GM12878 (cell line): ENCODE data around the gene SHB. TPM values are rescaled to one million over a fixed set of nuclear protein-coding genes. Genes with fewer than 3 reads are reported as not detected.

ENCODE experiments used
- ATAC-seq: fragments of 200-7000 bp; cut with Tn5 transposase; 3 replicates; pipeline ENCODE4 v1.9.1; 2020; ENCODE audit warnings: mild to moderate bottlenecking, moderate library complexity
- BruUV-seq: library from RNA; stranded (reverse); fragments of 400-500 nt; replicated peaks from 2 replicates; lab custom pipeline; 2021; lab: Mats Ljungman, UMichigan
- CTCF ChIA-PET: fragments of 300-600 bp; sonication (Branson Sonifier 250); formaldehyde crosslinking; extraction: SDS; loops from one replicate; lab custom pipeline; 2021; ENCODE audit warnings: inconsistent platforms; lab: Yijun Ruan, JAX
- POLR2A ChIA-PET: fragments of 350-600 bp; formaldehyde crosslinking; extraction: SDS; loops from one replicate; lab custom pipeline; 2021; ENCODE audit warnings: inconsistent platforms; lab: Charles Lee
- RAD21 ChIA-PET: fragments of 300-600 bp; sonication (Branson Sonifier 250); formaldehyde crosslinking; loops from one replicate; lab custom pipeline; 2023; ENCODE audit warnings: antibody characterized with exemption; ENCODE audit not compliant: unreplicated experiment; lab: Charles Lee
- SMC1A ChIA-PET: fragments of 300-600 bp; sonication (Branson Sonifier 250); formaldehyde crosslinking; loops from one replicate; lab custom pipeline; 2023; ENCODE audit not compliant: unreplicated experiment, uncharacterized antibody; lab: Charles Lee
- DNase-seq: peaks from one replicate; pipeline ENCODE4 v3.0.0-alpha.2; 2011; ENCODE audit warnings: low read depth, low spot score
- FAIRE-seq: peaks from 3 replicates; lab custom pipeline; 2011; peaks lifted over from hg19 to GRCh38; lab: Jason Lieb, UNC
- H2AFZ ChIP-seq: 2 replicates; pipeline ENCODE4 v1.6.0; 2011; ENCODE audit warnings: low read depth, low read length, control low read depth; ENCODE audit not compliant: control insufficient read depth
- H3K27ac ChIP-seq: 2 replicates; pipeline ENCODE4 v1.5.1; 2011; ENCODE audit warnings: control low read depth; ENCODE audit not compliant: control insufficient read depth, insufficient read depth
- H3K27me3 ChIP-seq, 2 experiments: replicated peaks in 1 of 2; 2 replicates each; pipeline versions ENCODE4 v1.6.0 to v1.6.1; 2011; ENCODE audit warnings: low read length in 1 of 2; ENCODE audit not compliant: control insufficient read depth in 2 of 2, insufficient read depth in 2 of 2
- H3K36me3 ChIP-seq, 2 experiments: 2 replicates each; pipeline ENCODE4 v1.5.1; 2011; ENCODE audit warnings: low read length in 1 of 2; ENCODE audit not compliant: control insufficient read depth in 2 of 2, insufficient read depth in 2 of 2
- H3K4me1 ChIP-seq: 2 replicates; pipeline ENCODE4 v1.6.1; 2011; ENCODE audit warnings: mild to moderate bottlenecking, low read length, moderate library complexity, mixed read lengths; ENCODE audit not compliant: control insufficient read depth, insufficient read depth
- H3K4me2 ChIP-seq: 2 replicates; pipeline ENCODE4 v1.6.0; 2011; ENCODE audit warnings: control low read depth; ENCODE audit not compliant: control insufficient read depth, insufficient read depth
- H3K4me3 ChIP-seq: fragments of 200-600 bp; sonication (generic); 2 replicates; pipeline ENCODE4 v1.5.1; 2016
- H3K79me2 ChIP-seq: 2 replicates; pipeline ENCODE4 v1.6.0; 2011; ENCODE audit warnings: low read length; ENCODE audit not compliant: control insufficient read depth, insufficient read depth
- H3K9ac ChIP-seq: 2 replicates; pipeline ENCODE4 v1.8.0; 2011; ENCODE audit warnings: low read length, control low read depth, mixed read lengths; ENCODE audit not compliant: control insufficient read depth, insufficient read depth
- H3K9me3 ChIP-seq: replicated peaks from 3 replicates; pipeline ENCODE4 v1.5.1; 2011; ENCODE audit warnings: mild to moderate bottlenecking, low read length; ENCODE audit not compliant: control insufficient read depth, insufficient read depth
- H4K20me1 ChIP-seq: 2 replicates; pipeline ENCODE4 v1.6.0; 2011; ENCODE audit not compliant: control insufficient read depth, insufficient read depth
- ESRRA ChIP-seq: IDR thresholded peaks from 2 replicates; pipeline ENCODE4 v1.6.1; 2012; ENCODE audit warnings: mild to moderate bottlenecking, low read length, improper control_type of control experiment
- GATAD2B ChIP-seq: fragments of 450-650 bp; conservative IDR thresholded peaks from 2 replicates; pipeline ENCODE4 v1.6.1; 2017; ENCODE audit warnings: low read depth, mild to moderate bottlenecking, moderate library complexity
- KLF5 ChIP-seq: fragments of 450-650 bp; IDR thresholded peaks from 2 replicates; pipeline ENCODE4 v1.6.1; 2014; ENCODE audit warnings: mild to moderate bottlenecking; ENCODE audit not compliant: partially characterized antibody
- MYC ChIP-seq: IDR thresholded peaks from 2 replicates; pipeline ENCODE4 v1.6.1; 2011; ENCODE audit warnings: mild to moderate bottlenecking, low read length, moderate library complexity, inconsistent platforms; ENCODE audit not compliant: insufficient read depth, insufficient replicate concordance, insufficient read length, severe bottlenecking
- NFXL1 ChIP-seq: fragments of 450-650 bp; IDR thresholded peaks from 2 replicates; pipeline ENCODE4 v1.6.1; 2017; ENCODE audit warnings: antibody characterized with exemption, mild to moderate bottlenecking, borderline replicate concordance
- NR2C2 ChIP-seq: IDR thresholded peaks from 2 replicates; pipeline ENCODE4 v1.6.1; 2011; ENCODE audit warnings: borderline replicate concordance, low read depth; ENCODE audit not compliant: control insufficient read depth, insufficient read length
- POLR2AphosphoS5 ChIP-seq: IDR thresholded peaks from 2 replicates; pipeline ENCODE4 v1.6.1; 2011; ENCODE audit warnings: mild to moderate bottlenecking, low read length, inconsistent platforms
- WGBS: methylation state at CpG from one replicate; pipeline ENCODE4 v1.1.6; 2016; ENCODE audit warnings: low lambda C conversion rate; ENCODE audit not compliant: insufficient replicate concordance, insufficient coverage; ENCODE audit errors: missing lambda C conversion rate; 5-methylcytosine and 5-hydroxymethylcytosine counted together
- in situ Hi-C: fragments of 300-500 bp; cut with MboI; formaldehyde crosslinking; loops from 9 replicates; pipeline ENCODE4 v1.14.3; 2018; ENCODE audit warnings: mixed read lengths
- intact Hi-C: fragments of 100-400 bp; cut with micrococcal nuclease; formaldehyde crosslinking; loops from one replicate; pipeline ENCODE4 v1.14.2; 2022; ENCODE audit not compliant: unreplicated experiment
- polyA plus RNA-seq, 11 experiments: library from polyadenylated mRNA; depleted of rRNA in 4 of 11; unstranded in 6 of 11; stranded (reverse) in 5 of 11; fragments of >200 nt; fragmentation: Nextera tagmentation in 4 of 11; fragmentation: Illumina TruSeq in 1 of 11; extraction: Ambion mirVana in 4 of 11; extraction: Trizol in 1 of 11; gene quantifications; 1 replicate in 1 of 11; 2 replicates in 10 of 11; pipeline versions ENCODE4 v1.2.1 to v1.2.3, GENCODE V29; 2011 to 2016; ENCODE audit warnings: inconsistent platforms in 2 of 11, missing spikeins in 2 of 11, low read depth in 1 of 11
- total RNA-seq, 4 experiments: library from RNA; depleted of rRNA in 3 of 4; stranded (reverse); fragments of >200 nt in 3 of 4; fragmentation: Illumina TruSeq in 1 of 4; extraction: Trizol in 1 of 4; gene quantifications; 2 replicates each; pipeline versions ENCODE4 v1.2.1 to v1.2.3, GENCODE V29; 2013 to 2021
- TF ChIP-seq, protein P1 (sequence below): fragments of 450-650 bp; IDR thresholded peaks from 2 replicates; pipeline ENCODE4 v1.6.1; 2017; ENCODE audit warnings: mild to moderate bottlenecking, moderate library complexity
- TF ChIP-seq, protein P2 (sequence below): fragments of 450-650 bp; conservative IDR thresholded peaks from 2 replicates; pipeline ENCODE4 v1.6.1; 2017; ENCODE audit warnings: mild to moderate bottlenecking, moderate library complexity
- TF ChIP-seq, protein P3 (sequence below), 3 experiments: IDR thresholded peaks in 2 of 3; conservative IDR thresholded peaks in 1 of 3; 2 replicates each; pipeline ENCODE4 v1.5.1; 2011; ENCODE audit warnings: low read depth in 3 of 3, low read length in 3 of 3, mild to moderate bottlenecking in 3 of 3, control low read depth in 2 of 3, moderate library complexity in 2 of 3, inconsistent platforms in 1 of 3, mixed read lengths in 1 of 3; ENCODE audit not compliant: control insufficient read depth in 2 of 3, insufficient read depth in 1 of 3; ENCODE audit errors: extremely low read depth in 1 of 3

SHB gene
- total and polyA plus RNA-seq, 10 of the 15 experiments (the other 5 are each of a cell fraction or from before 2014, with no cell fraction given) = 0.29 to 6.2 (median 1.3) TPM

DNA sequence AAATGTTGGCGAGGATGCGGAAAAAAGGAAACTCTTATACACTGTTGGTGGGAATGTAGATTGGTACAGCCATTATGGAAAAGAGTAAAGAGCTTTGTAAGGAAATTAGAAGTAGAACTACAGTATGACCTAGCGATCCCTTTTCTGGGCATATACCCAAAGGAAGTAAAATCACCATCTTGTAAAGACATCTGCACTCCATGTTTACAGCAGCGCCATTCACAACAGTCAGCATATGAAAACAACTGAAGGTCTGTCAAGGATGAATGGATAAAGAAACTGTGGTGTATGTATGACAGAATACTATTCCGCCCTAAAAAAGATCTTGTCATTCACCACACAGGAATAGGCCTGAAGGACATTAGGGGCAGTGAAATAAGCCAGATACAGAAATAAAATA is 137.4 kb downstream of the SHB start:
- no TSS peak for BruUV-seq
- POLR2A ChIA-PET = no interaction called here
- H3K27ac ChIP-seq = no peak overlapping the region
- FAIRE-seq (no peak), ATAC-seq (no peak), DNase-seq (no peak)
- no peaks in the 10 kb centered on the region; the same call in 1 of the 2 replicates for H3K4me1 ChIP-seq
- TF ChIP-seq NFXL1 = no peak
- TF ChIP-seq, protein P1, sequence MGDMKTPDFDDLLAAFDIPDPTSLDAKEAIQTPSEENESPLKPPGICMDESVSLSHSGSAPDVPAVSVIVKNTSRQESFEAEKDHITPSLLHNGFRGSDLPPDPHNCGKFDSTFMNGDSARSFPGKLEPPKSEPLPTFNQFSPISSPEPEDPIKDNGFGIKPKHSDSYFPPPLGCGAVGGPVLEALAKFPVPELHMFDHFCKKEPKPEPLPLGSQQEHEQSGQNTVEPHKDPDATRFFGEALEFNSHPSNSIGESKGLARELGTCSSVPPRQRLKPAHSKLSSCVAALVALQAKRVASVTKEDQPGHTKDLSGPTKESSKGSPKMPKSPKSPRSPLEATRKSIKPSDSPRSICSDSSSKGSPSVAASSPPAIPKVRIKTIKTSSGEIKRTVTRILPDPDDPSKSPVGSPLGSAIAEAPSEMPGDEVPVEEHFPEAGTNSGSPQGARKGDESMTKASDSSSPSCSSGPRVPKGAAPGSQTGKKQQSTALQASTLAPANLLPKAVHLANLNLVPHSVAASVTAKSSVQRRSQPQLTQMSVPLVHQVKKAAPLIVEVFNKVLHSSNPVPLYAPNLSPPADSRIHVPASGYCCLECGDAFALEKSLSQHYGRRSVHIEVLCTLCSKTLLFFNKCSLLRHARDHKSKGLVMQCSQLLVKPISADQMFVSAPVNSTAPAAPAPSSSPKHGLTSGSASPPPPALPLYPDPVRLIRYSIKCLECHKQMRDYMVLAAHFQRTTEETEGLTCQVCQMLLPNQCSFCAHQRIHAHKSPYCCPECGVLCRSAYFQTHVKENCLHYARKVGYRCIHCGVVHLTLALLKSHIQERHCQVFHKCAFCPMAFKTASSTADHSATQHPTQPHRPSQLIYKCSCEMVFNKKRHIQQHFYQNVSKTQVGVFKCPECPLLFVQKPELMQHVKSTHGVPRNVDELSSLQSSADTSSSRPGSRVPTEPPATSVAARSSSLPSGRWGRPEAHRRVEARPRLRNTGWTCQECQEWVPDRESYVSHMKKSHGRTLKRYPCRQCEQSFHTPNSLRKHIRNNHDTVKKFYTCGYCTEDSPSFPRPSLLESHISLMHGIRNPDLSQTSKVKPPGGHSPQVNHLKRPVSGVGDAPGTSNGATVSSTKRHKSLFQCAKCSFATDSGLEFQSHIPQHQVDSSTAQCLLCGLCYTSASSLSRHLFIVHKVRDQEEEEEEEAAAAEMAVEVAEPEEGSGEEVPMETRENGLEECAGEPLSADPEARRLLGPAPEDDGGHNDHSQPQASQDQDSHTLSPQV = no peak
- no peak for TF ChIP-seq NR2C2
- TF ChIP-seq KLF5 = no peak
- TF ChIP-seq ESRRA = no peak
- TF ChIP-seq POLR2AphosphoS5 = no peak
- TF ChIP-seq, protein P2, sequence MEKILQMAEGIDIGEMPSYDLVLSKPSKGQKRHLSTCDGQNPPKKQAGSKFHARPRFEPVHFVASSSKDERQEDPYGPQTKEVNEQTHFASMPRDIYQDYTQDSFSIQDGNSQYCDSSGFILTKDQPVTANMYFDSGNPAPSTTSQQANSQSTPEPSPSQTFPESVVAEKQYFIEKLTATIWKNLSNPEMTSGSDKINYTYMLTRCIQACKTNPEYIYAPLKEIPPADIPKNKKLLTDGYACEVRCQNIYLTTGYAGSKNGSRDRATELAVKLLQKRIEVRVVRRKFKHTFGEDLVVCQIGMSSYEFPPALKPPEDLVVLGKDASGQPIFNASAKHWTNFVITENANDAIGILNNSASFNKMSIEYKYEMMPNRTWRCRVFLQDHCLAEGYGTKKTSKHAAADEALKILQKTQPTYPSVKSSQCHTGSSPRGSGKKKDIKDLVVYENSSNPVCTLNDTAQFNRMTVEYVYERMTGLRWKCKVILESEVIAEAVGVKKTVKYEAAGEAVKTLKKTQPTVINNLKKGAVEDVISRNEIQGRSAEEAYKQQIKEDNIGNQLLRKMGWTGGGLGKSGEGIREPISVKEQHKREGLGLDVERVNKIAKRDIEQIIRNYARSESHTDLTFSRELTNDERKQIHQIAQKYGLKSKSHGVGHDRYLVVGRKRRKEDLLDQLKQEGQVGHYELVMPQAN = no peak
- TF ChIP-seq GATAD2B = no peak
- TF ChIP-seq, protein P3, sequence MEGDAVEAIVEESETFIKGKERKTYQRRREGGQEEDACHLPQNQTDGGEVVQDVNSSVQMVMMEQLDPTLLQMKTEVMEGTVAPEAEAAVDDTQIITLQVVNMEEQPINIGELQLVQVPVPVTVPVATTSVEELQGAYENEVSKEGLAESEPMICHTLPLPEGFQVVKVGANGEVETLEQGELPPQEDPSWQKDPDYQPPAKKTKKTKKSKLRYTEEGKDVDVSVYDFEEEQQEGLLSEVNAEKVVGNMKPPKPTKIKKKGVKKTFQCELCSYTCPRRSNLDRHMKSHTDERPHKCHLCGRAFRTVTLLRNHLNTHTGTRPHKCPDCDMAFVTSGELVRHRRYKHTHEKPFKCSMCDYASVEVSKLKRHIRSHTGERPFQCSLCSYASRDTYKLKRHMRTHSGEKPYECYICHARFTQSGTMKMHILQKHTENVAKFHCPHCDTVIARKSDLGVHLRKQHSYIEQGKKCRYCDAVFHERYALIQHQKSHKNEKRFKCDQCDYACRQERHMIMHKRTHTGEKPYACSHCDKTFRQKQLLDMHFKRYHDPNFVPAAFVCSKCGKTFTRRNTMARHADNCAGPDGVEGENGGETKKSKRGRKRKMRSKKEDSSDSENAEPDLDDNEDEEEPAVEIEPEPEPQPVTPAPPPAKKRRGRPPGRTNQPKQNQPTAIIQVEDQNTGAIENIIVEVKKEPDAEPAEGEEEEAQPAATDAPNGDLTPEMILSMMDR (IDR thresholded peaks at IDR 0.05 in 2 of 3, conservative IDR thresholded peaks at IDR 0.05 in 1 of 3; ENCODE audit: control insufficient read depth in 2 of 3, extremely low read depth in 1 of 3, insufficient read depth in 1 of 3, low read depth in 3 of 3, low read length in 3 of 3) = no peak
- TF ChIP-seq MYC = no peak
- CTCF ChIA-PET = no interaction called here
- no peaks in the 10 kb centered on the region for H4K20me1 ChIP-seq
- RAD21 ChIA-PET = no interaction called here
- no peaks in the 10 kb centered on the region for H3K9me3 ChIP-seq
- H3K9ac ChIP-seq = no peak overlapping the region
- no peak overlapping the region for H3K4me2 ChIP-seq
- WGBS = 85% methylated on average over 5 of the region's 5 CpGs
- no peaks in the 10 kb centered on the region for H3K36me3 ChIP-seq
- H3K4me3 ChIP-seq = no peak overlapping the region
- no peak overlapping the region for H2AFZ ChIP-seq
- H3K79me2 ChIP-seq = no peaks in the 10 kb centered on the region
- intact Hi-C loops (no loop called here), in situ Hi-C loops (no loop called here)
- H3K27me3 ChIP-seq = no peaks in the 10 kb centered on the region
- SMC1A ChIA-PET = interaction anchor here (0.6 kb wide), 1 partner anchor 450 kb away, joined by 3 read pairs; no protein-coding TSS in a partner anchor
